ENCODE measurements around the gene HDAC2.
"Not testable (repeated sequence)": the region's sequence is repeated elsewhere in the genome, so short reads cannot be mapped to it uniquely, and the experiment has no call there.

Gene HDAC2

DNA sequence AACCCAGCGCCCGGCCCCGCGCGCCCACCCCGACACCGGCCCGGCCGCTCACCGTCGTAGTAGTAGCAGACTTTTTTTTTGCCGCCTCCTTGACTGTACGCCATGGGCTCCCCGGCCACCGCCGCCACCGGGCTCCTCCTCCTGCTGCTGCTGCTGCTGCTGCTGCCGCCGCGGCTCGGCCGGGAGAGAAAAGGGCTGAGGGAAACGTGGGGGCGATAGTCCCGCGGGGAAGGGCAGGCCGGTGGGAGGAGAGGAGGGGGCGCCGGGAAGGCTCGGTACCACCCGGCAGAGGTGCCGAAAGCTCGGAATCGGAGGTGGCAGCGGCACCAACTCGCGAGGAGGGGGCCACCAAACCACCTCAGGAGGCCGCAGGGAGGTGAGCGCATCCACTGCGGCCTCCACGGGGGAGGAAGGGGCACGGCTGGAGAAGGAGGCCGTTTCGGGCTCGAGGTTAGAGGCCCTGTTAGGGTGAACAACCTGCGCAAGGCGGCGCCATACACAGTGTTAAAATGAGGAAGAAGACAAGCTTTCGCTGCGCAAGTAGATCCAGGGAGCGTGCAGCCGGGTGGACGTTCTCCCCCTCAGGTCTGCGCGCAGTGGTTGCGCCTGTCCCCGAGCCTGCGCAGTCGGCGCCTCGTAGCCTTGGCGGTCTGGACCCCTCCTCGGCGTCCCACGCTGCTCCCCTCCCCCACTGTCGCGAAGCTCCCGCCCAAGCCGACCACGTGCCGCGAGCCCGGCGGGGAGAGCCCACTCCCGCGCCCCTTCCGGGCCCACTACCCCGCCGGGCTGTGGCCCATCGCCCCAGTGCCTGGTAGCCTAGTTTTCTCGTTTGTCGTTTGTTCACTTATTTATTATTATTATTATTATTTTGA, at the start of gene HDAC2:
Gene HDAC2, minus strand, starts transcription at position 344 of the 872 bp plus-strand sequence. Its CDS starts 240 bp downstream, at position 104.
- H3K4me3 ChIP-seq (ENCODE audit: low read depth in 1 of 2, low read length in 2 of 2) = peak within 1 kb of the TSS; percentile 79 to 80
- no peaks in the 10 kb centered on the region for H3K27me3 ChIP-seq (ENCODE audit: insufficient read depth, low read length, poor library complexity)
- peak within 1 kb of the TSS; percentile 96 for H2AFZ ChIP-seq (ENCODE audit: low read depth, low read length)
- H3K4me2 ChIP-seq (ENCODE audit: insufficient read depth, low read length) = peak within 1 kb of the TSS; percentile 90
- H3K79me2 ChIP-seq (ENCODE audit: insufficient read depth, low read length) = peaks cover 61% of the 10 kb centered on the region
- H3K36me3 ChIP-seq (ENCODE audit: insufficient read depth, low read length) = no peaks in the 10 kb centered on the region; the same call in 1 of the 2 replicates
- peak; percentile 77 for ATAC-seq (ENCODE audit: insufficient read depth, low read depth)
- no peaks in the 10 kb centered on the region for H3K9me3 ChIP-seq (ENCODE audit: insufficient read depth, low read length, severe bottlenecking)
- peak; percentile 91 for DNase-seq
- peaks cover 40% of the 10 kb centered on the region for H4K20me1 ChIP-seq (ENCODE audit: insufficient read depth, low read length)
- H3K4me1 ChIP-seq (ENCODE audit: insufficient read depth, low read length) = peaks cover 43% of the 10 kb centered on the region
- peak within 1 kb of the TSS; percentile 98 for H3K27ac ChIP-seq (ENCODE audit: low read length)
- H3K9ac ChIP-seq (ENCODE audit: low read depth, low read length) = peak within 1 kb of the TSS; percentile 91
- no peak for TF ChIP-seq EZH2 (IDR thresholded peaks at IDR 0.05; ENCODE audit: borderline replicate concordance, low read depth, low read length, severe bottlenecking)
- TF ChIP-seq, protein P1, sequence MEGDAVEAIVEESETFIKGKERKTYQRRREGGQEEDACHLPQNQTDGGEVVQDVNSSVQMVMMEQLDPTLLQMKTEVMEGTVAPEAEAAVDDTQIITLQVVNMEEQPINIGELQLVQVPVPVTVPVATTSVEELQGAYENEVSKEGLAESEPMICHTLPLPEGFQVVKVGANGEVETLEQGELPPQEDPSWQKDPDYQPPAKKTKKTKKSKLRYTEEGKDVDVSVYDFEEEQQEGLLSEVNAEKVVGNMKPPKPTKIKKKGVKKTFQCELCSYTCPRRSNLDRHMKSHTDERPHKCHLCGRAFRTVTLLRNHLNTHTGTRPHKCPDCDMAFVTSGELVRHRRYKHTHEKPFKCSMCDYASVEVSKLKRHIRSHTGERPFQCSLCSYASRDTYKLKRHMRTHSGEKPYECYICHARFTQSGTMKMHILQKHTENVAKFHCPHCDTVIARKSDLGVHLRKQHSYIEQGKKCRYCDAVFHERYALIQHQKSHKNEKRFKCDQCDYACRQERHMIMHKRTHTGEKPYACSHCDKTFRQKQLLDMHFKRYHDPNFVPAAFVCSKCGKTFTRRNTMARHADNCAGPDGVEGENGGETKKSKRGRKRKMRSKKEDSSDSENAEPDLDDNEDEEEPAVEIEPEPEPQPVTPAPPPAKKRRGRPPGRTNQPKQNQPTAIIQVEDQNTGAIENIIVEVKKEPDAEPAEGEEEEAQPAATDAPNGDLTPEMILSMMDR (IDR thresholded peaks at IDR 0.05; ENCODE audit: borderline replicate concordance, extremely low read depth, low read length, poor library complexity, severe bottlenecking) = peak; percentile 18

DNA sequence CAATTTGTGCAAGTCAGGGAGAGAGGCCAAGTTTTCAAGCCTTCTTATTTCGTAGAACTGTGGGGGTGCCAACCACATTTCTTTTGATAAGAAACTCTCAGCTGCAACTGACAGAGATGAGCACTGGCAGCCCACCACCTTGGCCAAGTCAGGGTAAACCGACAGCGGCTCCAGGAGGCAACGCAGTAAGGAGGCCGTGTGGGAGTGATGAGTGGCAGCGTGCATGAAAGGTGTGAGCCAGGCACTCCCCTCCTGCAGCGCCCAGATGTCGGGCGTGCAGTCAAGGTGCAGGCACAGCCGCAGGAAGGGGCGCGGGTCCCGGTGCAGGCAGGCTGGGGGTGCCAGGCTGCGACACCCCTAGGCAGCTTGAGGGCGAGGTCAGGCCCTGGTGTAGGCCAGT, 49.2 kb upstream of the HDAC2 start:
- H3K4me3 ChIP-seq (ENCODE audit: low read depth in 1 of 2, low read length in 2 of 2) = no peak overlapping the region
- H3K9ac ChIP-seq (ENCODE audit: low read depth, low read length) = no peak overlapping the region
- TF ChIP-seq, protein P1 (IDR thresholded peaks at IDR 0.05; ENCODE audit: borderline replicate concordance, extremely low read depth, low read length, poor library complexity, severe bottlenecking) = no peak
- TF ChIP-seq EZH2 (IDR thresholded peaks at IDR 0.05; ENCODE audit: borderline replicate concordance, low read depth, low read length, severe bottlenecking) = no peak

DNA sequence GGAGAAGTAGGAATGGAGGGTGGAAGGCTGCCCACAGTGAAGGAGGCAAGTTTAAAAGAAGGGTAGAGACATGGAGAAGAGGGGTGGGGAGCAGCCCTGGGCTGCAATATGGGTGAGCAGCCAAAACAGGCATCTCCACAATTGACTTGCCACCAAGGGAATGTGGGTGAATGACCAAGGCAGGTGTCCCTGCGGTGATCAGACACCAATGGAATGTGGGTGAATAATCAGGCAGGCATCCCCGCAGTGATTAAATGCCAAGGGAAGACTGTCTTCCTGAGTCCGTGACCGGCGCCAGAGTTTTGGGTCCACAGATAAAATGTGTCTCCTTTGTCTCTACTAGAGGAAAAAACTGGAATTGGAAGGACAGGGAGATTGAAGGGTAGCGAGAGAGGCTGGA, 46.2 kb upstream of the HDAC2 start:
- not testable (repeated sequence) for H3K4me3 ChIP-seq (ENCODE audit: low read depth in 1 of 2, low read length in 2 of 2); H3K36me3 ChIP-seq (ENCODE audit: insufficient read depth, low read length); H3K79me2 ChIP-seq (ENCODE audit: insufficient read depth, low read length); H3K27me3 ChIP-seq (ENCODE audit: insufficient read depth, low read length, poor library complexity); DNase-seq; H3K4me1 ChIP-seq (ENCODE audit: insufficient read depth, low read length); H3K9me3 ChIP-seq (ENCODE audit: insufficient read depth, low read length, severe bottlenecking); H3K4me2 ChIP-seq (ENCODE audit: insufficient read depth, low read length); ATAC-seq (ENCODE audit: insufficient read depth, low read depth); H3K9ac ChIP-seq (ENCODE audit: low read depth, low read length); H3K27ac ChIP-seq (ENCODE audit: low read length); H2AFZ ChIP-seq (ENCODE audit: low read depth, low read length); H4K20me1 ChIP-seq (ENCODE audit: insufficient read depth, low read length)

More for the DNA sequence above, 49.2 kb upstream of the HDAC2 start:
- Histone ChIP-seq H3K79me2 (ENCODE audit: insufficient read depth, low read length) (no peaks in the 10 kb centered on the region), H3K4me2 (ENCODE audit: insufficient read depth, low read length) (no peak overlapping the region), H4K20me1 (ENCODE audit: insufficient read depth, low read length) (no peaks in the 10 kb centered on the region), H3K36me3 (ENCODE audit: insufficient read depth, low read length) (no peaks in the 10 kb centered on the region), H3K27ac (ENCODE audit: low read length) (no peak overlapping the region), H3K27me3 (ENCODE audit: insufficient read depth, low read length, poor library complexity) (no peaks in the 10 kb centered on the region), H2AFZ (ENCODE audit: low read depth, low read length) (no peak overlapping the region), H3K9me3 (ENCODE audit: insufficient read depth, low read length, severe bottlenecking) (no peaks in the 10 kb centered on the region), H3K4me1 (ENCODE audit: insufficient read depth, low read length) (no peaks in the 10 kb centered on the region)
- DNase-seq = no peak
- ATAC-seq (ENCODE audit: insufficient read depth, low read depth) = peak; percentile 22; the same call in 1 of the 3 replicates

DNA sequence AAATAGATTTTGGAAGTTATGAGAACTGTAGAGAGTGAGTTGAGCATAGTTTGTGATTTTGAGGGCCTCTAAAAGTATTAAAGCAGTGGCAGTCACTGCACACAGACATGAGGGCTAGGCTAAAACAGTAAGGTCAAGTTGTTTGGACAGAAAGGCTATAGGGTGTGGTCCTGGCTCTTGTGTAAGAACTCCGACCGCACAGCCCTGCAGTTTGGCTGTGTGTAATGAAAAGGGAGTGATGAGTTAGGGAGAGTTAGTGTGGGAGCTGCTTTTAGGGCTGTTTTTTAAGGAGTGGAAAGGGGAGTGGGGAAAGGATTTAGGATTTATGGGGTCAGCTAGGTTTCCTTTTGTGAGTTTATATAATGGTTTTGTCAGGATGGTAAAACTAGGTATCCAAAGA, 43.2 kb upstream of the HDAC2 start:
- not testable (repeated sequence) for H2AFZ ChIP-seq (ENCODE audit: low read depth, low read length); H3K9me3 ChIP-seq (ENCODE audit: insufficient read depth, low read length, severe bottlenecking); H3K4me1 ChIP-seq (ENCODE audit: insufficient read depth, low read length); H3K4me3 ChIP-seq (ENCODE audit: low read depth in 1 of 2, low read length in 2 of 2); ATAC-seq (ENCODE audit: insufficient read depth, low read depth); H4K20me1 ChIP-seq (ENCODE audit: insufficient read depth, low read length); H3K27me3 ChIP-seq (ENCODE audit: insufficient read depth, low read length, poor library complexity); H3K9ac ChIP-seq (ENCODE audit: low read depth, low read length); H3K36me3 ChIP-seq (ENCODE audit: insufficient read depth, low read length); DNase-seq; H3K4me2 ChIP-seq (ENCODE audit: insufficient read depth, low read length); H3K27ac ChIP-seq (ENCODE audit: low read length); H3K79me2 ChIP-seq (ENCODE audit: insufficient read depth, low read length)

DNA sequence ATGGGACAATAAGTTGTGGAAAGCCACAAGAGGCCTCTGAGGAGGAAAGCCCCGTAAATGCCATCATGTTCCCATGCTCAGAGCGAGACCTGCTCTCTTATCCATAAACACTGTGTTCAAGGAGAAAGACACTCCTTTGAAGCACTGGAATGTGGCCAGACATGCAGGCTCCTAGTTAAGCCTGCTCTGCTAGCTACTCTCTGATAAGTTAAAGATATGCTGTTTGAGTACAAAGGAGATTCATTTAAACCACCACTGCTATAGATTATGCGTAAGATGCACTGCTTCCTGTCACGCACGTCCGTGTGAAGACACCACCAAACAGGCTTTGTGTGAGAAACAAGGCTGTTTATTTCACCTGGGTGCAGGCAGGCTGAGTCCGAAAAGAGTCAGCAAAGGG, 40.5 kb upstream of the HDAC2 start:
- not testable (repeated sequence) for H3K27ac ChIP-seq (ENCODE audit: low read length); H4K20me1 ChIP-seq (ENCODE audit: insufficient read depth, low read length); H3K4me2 ChIP-seq (ENCODE audit: insufficient read depth, low read length); H3K4me3 ChIP-seq (ENCODE audit: low read depth in 1 of 2, low read length in 2 of 2); H3K9ac ChIP-seq (ENCODE audit: low read depth, low read length); H3K79me2 ChIP-seq (ENCODE audit: insufficient read depth, low read length); H3K36me3 ChIP-seq (ENCODE audit: insufficient read depth, low read length); H3K27me3 ChIP-seq (ENCODE audit: insufficient read depth, low read length, poor library complexity); H2AFZ ChIP-seq (ENCODE audit: low read depth, low read length); DNase-seq; H3K9me3 ChIP-seq (ENCODE audit: insufficient read depth, low read length, severe bottlenecking)
- H3K4me1 ChIP-seq (ENCODE audit: insufficient read depth, low read length) = peaks cover 24% of the 10 kb centered on the region
- ATAC-seq (ENCODE audit: insufficient read depth, low read depth) = peak; percentile 33; the same call in 1 of the 3 replicates

Data from DND-41 (cell line).